Pancreas (tissue), 10 donors: Measurements from ENCODE around the gene CDHR5. TPM values are rescaled to one million over a fixed set of nuclear protein-coding genes. Genes with fewer than 3 reads are reported as not detected.

Experiments
- ATAC-seq, 4 donors: fragments of 200-7000 bp; cut with Tn5 transposase; one replicate each; pipeline versions ENCODE4 v1.8.0 to v1.9.1; 2020; ENCODE audit warnings: mild to moderate bottlenecking in 4 of 4, moderate library complexity in 4 of 4
- DNase-seq, 6 donors: peaks; one replicate each; pipeline ENCODE4 v3.0.0-alpha.2; 2020
- FAIRE-seq: peaks from 2 replicates; lab custom pipeline; 2012; peaks lifted over from hg19 to GRCh38; lab: Jason Lieb, UNC
- H3K27ac ChIP-seq, 4 donors: fragments of 200-600 bp; sonication (generic); 1 replicate in 3 of 4; 2 replicates in 1 of 4; pipeline versions ENCODE4 v1.5.0 to v1.8.0; 2020
- H3K27me3 ChIP-seq, 4 donors: fragments of 200-600 bp; one replicate each; pipeline ENCODE4 v1.8.0; 2021
- H3K36me3 ChIP-seq, 3 donors: fragments of 200-600 bp; sonication (generic) in 1 of 3; one replicate each; pipeline versions ENCODE4 v1.5.0 to v1.8.0; 2020 to 2021
- H3K4me1 ChIP-seq, 3 donors: fragments of 200-600 bp; one replicate each; pipeline ENCODE4 v1.8.0; 2021
- H3K4me3 ChIP-seq, 4 donors: fragments of 200-600 bp; sonication (generic) in 2 of 4; one replicate each; pipeline versions ENCODE4 v1.5.0 to v1.8.0; 2020 to 2021
- H3K9me3 ChIP-seq, 4 donors: fragments of 200-600 bp; one replicate each; pipeline ENCODE4 v1.8.0; 2021
- WGBS, 2 donors: extraction: QIAGEN DNeasy Blood & Tissue Kit; methylation state at CpG; one replicate each; pipeline ENCODE4 v1.1.7; 2013; 5-methylcytosine and 5-hydroxymethylcytosine counted together
- intact Hi-C, 3 donors: fragments of 100-400 bp; cut with DNase I; formaldehyde crosslinking; loops; one replicate each; pipeline versions ENCODE4 v1.11.1 to v1.14.2; 2022
- polyA plus RNA-seq, 2 donors: library from polyadenylated mRNA; stranded (reverse); fragments of 200-250 nt; gene quantifications; one replicate each; pipeline ENCODE4 v1.2.3, GENCODE V29; 2013
- total RNA-seq, 6 donors: library from RNA; stranded (reverse); fragmentation: NEBNext Ultra II Directional in 4 of 6; extraction: Animal tissue kit (Norgen Biotek cat#: 25700) in 4 of 6; gene quantifications; one replicate each; pipeline versions ENCODE4 v1.2.1 to v1.2.4, GENCODE V29; 2021 to 2023
- TF ChIP-seq, protein P1 (sequence below), 4 donors: fragments of 200-600 bp; sonication (generic) in 3 of 4; IDR thresholded peaks; one replicate each; pipeline versions ENCODE4 v1.5.0 to v1.8.0; 2021; ENCODE audit warnings: antibody characterized with exemption in 4 of 4
- donor health status: healthy with polysubstance abuse.
- donor health status: DM: no; HTN: no; CAD: no; lungs with moderate emphysema.
- donor health status: DM: no; HTN: no; CAD: no.
- donor health status: control.
- donor health status: control.
- donor health status: Bipolar disorder and iron deficiency.
- donor health status: DM: yes; HTN: yes; CAD: no.
- donor health status: DM: no; HTN: no; CAD: no.
- donor health status: DM: no; HTN: no; CAD: no.
- donor health status: DM: yes; HTN: yes; CAD: no.

CDHR5 gene
- total and polyA plus RNA-seq, 8 donors: 0.61 to 4.4 (median 1.5) TPM

- peak overlapping the region in 3 of 4 donors; percentile 11 to 22 (median 18) for H3K27ac ChIP-seq
- FAIRE-seq (no peak), ATAC-seq (peak; percentile 6 to 28 (median 20)), DNase-seq (peak in 4 of 6 donors; percentile 41 to 70 (median 56))
- H3K4me1 ChIP-seq: peaks cover 22 to 33% (median 28%) of the 10 kb centered on the region in 3 donors
- WGBS, 2 donors: 32% methylated on average over 20 of the region's 20 CpGs
- H3K4me3 ChIP-seq: no peak overlapping the region
- TF ChIP-seq, protein P1, sequence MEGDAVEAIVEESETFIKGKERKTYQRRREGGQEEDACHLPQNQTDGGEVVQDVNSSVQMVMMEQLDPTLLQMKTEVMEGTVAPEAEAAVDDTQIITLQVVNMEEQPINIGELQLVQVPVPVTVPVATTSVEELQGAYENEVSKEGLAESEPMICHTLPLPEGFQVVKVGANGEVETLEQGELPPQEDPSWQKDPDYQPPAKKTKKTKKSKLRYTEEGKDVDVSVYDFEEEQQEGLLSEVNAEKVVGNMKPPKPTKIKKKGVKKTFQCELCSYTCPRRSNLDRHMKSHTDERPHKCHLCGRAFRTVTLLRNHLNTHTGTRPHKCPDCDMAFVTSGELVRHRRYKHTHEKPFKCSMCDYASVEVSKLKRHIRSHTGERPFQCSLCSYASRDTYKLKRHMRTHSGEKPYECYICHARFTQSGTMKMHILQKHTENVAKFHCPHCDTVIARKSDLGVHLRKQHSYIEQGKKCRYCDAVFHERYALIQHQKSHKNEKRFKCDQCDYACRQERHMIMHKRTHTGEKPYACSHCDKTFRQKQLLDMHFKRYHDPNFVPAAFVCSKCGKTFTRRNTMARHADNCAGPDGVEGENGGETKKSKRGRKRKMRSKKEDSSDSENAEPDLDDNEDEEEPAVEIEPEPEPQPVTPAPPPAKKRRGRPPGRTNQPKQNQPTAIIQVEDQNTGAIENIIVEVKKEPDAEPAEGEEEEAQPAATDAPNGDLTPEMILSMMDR (IDR thresholded peaks at IDR 0.05): no peak
- no peaks in the 10 kb centered on the region for H3K9me3 ChIP-seq
- H3K27me3 ChIP-seq: no peaks in the 10 kb centered on the region
- intact Hi-C loops: no loop called here
- H3K36me3 ChIP-seq: peaks cover 0 to 12% (median 0%) of the 10 kb centered on the region in 3 donors
Observed at GRCh38 chr11:579830-580601, 44.7 kb downstream of the CDHR5 start.

DNA sequence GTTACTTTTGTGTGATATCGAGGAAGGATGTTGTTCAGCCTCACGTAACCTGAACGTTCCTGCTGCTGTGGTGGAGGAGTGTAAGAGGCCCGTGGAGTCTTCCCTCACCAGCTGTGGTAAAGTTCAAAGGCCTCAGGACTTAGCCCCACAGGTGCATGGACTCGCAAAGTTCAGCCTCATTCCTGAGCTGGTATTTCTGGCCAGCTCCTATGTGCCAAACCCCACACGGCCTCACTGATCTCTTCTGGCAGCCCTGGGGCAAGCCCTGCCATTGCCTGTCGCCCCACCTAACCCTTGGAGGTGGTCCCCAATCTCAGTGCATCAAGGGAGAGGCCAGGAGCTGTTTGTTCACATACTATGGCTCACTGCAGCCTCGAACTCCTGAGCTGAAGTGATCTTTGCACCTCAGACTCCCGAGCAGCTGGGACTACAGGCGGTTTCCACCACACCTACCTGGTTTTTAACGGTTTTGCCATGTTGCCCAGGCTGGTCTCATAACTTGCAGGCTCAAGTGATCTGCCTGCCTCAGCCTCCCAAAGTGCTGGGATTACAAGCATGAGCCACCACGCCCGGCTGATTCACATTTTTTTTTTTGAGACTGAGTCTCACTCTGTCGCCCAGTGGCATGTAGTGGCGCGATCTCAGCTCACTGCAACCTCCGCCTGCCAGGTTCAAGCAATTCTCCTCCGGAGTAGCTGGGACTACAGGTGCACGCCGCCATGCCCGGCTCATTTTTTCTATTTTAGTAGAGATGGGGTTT is 46.3 kb downstream of the CDHR5 start:
- FAIRE-seq: no peak
- Histone ChIP-seq H3K9me3 (no peaks in the 10 kb centered on the region), H3K4me3 (peak overlapping the region in 1 of 4 donors; percentile 81), H3K4me1 (peaks cover 22 to 33% (median 28%) of the 10 kb centered on the region in 3 donors), H3K27me3 (no peaks in the 10 kb centered on the region), H3K36me3 (peaks cover 0 to 7% (median 0%) of the 10 kb centered on the region in 3 donors), H3K27ac (no peak overlapping the region)
- TF ChIP-seq, protein P1 (IDR thresholded peaks at IDR 0.05): no peak
- ATAC-seq: no peak
- 56 to 60% methylated on average over 21 of the region's 21 CpGs for WGBS, 2 donors
- intact Hi-C loops: no loop called here
- peak in 1 of 6 donors; percentile 29 for DNase-seq

- H3K4me3 ChIP-seq: peak overlapping the region in 3 of 4 donors; percentile 78 to 81 (median 79)
- peaks cover 22 to 33% (median 28%) of the 10 kb centered on the region in 3 donors for H3K4me1 ChIP-seq
- TF ChIP-seq, protein P1 (IDR thresholded peaks at IDR 0.05): no peak
- WGBS, 2 donors: 21 to 28% methylated on average over 6 of the region's 6 CpGs
- FAIRE-seq: no peak
- ATAC-seq: no peak
- H3K9me3 ChIP-seq: no peaks in the 10 kb centered on the region
- intact Hi-C loops: no loop called here
- DNase-seq: no peak
- H3K27me3 ChIP-seq: no peaks in the 10 kb centered on the region
- no peak overlapping the region for H3K27ac ChIP-seq
- no peaks in the 10 kb centered on the region for H3K36me3 ChIP-seq
Observed at GRCh38 chr11:577611-577894, 47.2 kb downstream of the CDHR5 start.

- WGBS, 2 donors: 1% methylated on average over 38 to 46 of the region's 48 CpGs
- Histone ChIP-seq H3K4me3 (peak overlapping the region; percentile 64 to 81 (median 78)), H3K27ac (peak overlapping the region in 3 of 4 donors; percentile 25 to 99 (median 47)), H3K27me3 (no peaks in the 10 kb centered on the region), H3K9me3 (no peaks in the 10 kb centered on the region), H3K4me1 (peaks cover 22 to 33% (median 28%) of the 10 kb centered on the region in 3 donors), H3K36me3 (no peaks in the 10 kb centered on the region)
- intact Hi-C loops: no loop called here
- DNase-seq: peak in 4 of 6 donors; percentile 48 to 82 (median 62)
- no peak for ATAC-seq
- FAIRE-seq: no peak
- TF ChIP-seq, protein P1 (IDR thresholded peaks at IDR 0.05): no peak
Observed at GRCh38 chr11:576811-577610, 47.7 kb downstream of the CDHR5 start.
